Nephron progenitor cell (in vitro differentiated cells): ENCODE results near the gene FSCN2.

Experiments used
- DNase-seq: peaks from one replicate; pipeline ENCODE4 v3.0.0; 2021
- H3K27ac Mint-ChIP-seq: 2 replicates; pipeline ENCODE4 v1.8.0; 2021; ENCODE audit warnings: mild to moderate bottlenecking, moderate library complexity, mixed read lengths
- H3K27me3 Mint-ChIP-seq: 2 replicates; pipeline ENCODE4 v1.8.0; 2021; ENCODE audit warnings: mild to moderate bottlenecking, low read depth, mixed read lengths; ENCODE audit not compliant: poor library complexity
- H3K36me3 Mint-ChIP-seq: 2 replicates; pipeline ENCODE4 v1.8.0; 2021; ENCODE audit warnings: low read depth, mixed read lengths
- H3K4me1 Mint-ChIP-seq: 2 replicates; pipeline ENCODE4 v1.8.0; 2021; ENCODE audit warnings: mixed read lengths
- H3K4me3 Mint-ChIP-seq: 2 replicates; pipeline ENCODE4 v1.8.0; 2021; ENCODE audit warnings: mild to moderate bottlenecking, moderate library complexity, mixed read lengths
- H3K9me3 Mint-ChIP-seq: 2 replicates; pipeline ENCODE4 v1.8.0; 2021; ENCODE audit warnings: mild to moderate bottlenecking, moderate library complexity, mixed read lengths
- TF ChIP-seq, protein P1 (sequence below): fragments of 200-600 bp; sonication (generic); IDR thresholded peaks from 2 replicates; pipeline ENCODE4 v1.5.0; 2021; ENCODE audit warnings: antibody characterized with exemption

Gene FSCN2

DNA sequence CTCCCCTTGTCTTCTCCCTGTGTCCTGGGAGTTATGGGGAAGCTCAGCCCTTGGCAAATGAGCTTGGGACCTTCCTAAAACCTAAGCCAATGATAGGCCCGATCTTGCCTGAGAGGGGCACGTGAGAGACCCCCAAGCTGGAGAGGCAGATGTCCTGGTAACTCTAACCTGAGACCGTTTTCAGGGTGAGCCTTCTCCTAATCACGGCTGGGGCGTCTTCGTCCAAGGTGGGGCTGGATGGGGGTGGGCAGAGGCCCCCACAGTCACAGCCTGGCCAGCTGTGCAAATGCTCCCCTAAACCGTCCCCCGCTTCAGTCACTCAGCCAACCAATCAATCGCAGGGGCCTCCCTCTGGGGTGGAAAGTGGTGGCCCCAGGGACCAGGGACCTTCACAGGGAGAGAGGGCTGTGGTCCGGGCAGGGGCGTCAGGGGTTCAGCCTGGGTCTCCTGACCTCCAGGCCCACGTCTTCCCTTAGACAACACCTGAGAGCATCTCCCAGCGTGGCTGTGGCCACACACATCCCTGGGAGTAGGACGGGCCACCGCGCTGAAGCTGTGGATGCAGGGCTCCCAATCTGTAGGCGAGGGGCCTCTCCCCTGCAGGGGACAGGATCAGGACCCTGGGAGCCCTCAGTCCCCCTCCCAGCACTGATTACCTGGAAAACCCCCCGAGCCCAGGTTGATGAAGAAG lies 46.2 kb upstream of the FSCN2 start:
- peaks cover 4% of the 10 kb centered on the region for H3K36me3 Mint-ChIP-seq
- H3K4me3 Mint-ChIP-seq = peak overlapping the region; percentile 69
- no peak for DNase-seq
- H3K4me1 Mint-ChIP-seq = peaks cover 59% of the 10 kb centered on the region
- TF ChIP-seq, protein P1, sequence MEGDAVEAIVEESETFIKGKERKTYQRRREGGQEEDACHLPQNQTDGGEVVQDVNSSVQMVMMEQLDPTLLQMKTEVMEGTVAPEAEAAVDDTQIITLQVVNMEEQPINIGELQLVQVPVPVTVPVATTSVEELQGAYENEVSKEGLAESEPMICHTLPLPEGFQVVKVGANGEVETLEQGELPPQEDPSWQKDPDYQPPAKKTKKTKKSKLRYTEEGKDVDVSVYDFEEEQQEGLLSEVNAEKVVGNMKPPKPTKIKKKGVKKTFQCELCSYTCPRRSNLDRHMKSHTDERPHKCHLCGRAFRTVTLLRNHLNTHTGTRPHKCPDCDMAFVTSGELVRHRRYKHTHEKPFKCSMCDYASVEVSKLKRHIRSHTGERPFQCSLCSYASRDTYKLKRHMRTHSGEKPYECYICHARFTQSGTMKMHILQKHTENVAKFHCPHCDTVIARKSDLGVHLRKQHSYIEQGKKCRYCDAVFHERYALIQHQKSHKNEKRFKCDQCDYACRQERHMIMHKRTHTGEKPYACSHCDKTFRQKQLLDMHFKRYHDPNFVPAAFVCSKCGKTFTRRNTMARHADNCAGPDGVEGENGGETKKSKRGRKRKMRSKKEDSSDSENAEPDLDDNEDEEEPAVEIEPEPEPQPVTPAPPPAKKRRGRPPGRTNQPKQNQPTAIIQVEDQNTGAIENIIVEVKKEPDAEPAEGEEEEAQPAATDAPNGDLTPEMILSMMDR = no peak
- peaks cover 25% of the 10 kb centered on the region for H3K27me3 Mint-ChIP-seq
- peak overlapping the region; percentile 47 for H3K27ac Mint-ChIP-seq
- peaks cover 5% of the 10 kb centered on the region for H3K9me3 Mint-ChIP-seq

DNA sequence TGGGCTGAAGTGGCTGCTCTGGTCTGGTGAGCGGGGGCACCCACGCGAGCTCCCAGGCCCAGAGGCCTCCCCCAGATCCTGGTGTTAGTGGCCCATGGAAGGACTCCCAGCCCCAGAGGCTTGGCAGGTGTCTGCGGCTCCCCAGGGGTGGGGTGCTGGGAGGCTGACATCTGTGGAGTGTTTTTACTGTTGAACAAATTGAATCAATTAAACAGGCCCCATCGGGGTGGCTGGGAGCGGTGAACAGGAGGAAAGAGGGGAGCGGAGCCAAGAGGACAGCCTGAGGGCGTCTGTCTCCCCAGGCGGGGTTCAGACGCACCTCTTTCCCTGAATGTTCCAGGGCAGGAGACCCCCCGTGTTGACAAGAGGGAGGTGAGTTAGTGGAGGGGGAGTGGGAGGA lies 45.5 kb upstream of the FSCN2 start:
- DNase-seq = no peak
- peaks cover 3% of the 10 kb centered on the region for H3K9me3 Mint-ChIP-seq
- H3K4me3 Mint-ChIP-seq = peak overlapping the region; percentile 69
- peak overlapping the region; percentile 47 for H3K27ac Mint-ChIP-seq
- peaks cover 23% of the 10 kb centered on the region for H3K27me3 Mint-ChIP-seq
- H3K4me1 Mint-ChIP-seq = peaks cover 54% of the 10 kb centered on the region
- H3K36me3 Mint-ChIP-seq = peaks cover 4% of the 10 kb centered on the region
- TF ChIP-seq, protein P1 = no peak

DNA sequence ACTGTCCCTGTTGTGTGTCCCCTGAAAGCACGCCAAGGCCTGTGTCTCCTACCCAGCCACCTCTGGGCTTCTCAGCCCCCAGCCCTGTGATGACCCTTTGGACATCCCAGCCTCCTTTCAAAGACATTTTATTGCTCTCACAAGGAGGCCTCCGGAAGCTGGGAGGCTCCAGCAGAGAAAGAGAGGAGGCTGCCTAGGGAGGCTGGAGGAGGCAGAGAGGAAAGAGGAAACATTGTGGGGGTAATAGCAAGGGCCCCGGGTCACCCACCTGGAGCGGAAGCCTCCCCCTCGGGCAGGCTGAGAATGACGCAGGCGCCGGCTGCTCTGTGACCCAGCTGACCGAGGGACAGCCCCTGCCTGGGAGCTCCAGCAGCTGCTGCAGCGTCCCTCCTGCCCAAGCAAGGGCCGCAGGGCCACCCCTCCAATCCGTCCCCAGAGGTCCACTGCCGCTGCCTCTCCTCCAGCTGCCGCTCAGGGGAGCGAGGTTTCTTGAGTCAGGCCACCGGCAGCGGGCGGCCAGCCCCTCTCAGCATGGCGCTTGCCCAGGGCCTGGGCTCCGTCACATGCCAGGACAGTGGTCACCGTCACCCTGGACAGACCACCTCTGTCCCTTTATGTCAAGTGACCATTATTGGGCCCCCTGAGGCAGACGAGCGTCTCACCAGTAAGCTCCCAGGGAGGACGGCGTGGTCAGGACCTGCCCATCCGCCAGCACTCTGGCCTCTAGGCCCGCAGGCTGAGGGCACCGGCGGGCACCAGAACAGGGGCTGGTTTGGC lies 44.9 kb upstream of the FSCN2 start:
- DNase-seq = peak; percentile 68
- Mint-ChIP-seq H3K4me1 (peaks cover 49% of the 10 kb centered on the region), H3K27ac (peak overlapping the region; percentile 47), H3K36me3 (no peaks in the 10 kb centered on the region), H3K9me3 (peaks cover 3% of the 10 kb centered on the region), H3K27me3 (peaks cover 23% of the 10 kb centered on the region), H3K4me3 (peak overlapping the region; percentile 69)
- TF ChIP-seq, protein P1 = no peak

DNA sequence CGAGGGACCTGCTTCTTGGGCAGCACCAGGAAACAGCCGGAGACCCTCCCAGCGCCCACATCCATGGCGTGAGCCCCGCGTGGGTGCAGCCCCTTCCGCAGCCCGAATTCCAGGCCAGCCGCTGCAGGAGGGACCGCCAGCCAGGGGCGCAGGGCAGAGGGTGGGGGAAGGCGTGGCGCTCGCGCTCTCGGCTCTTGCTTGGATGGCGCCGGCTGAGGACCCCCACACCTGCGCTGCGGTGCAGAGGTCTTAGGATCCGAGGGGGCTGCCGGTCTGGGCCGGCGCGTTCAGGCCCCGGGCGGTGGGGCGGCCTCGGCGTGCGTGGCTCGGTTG lies 44.3 kb upstream of the FSCN2 start:
- H3K4me1 Mint-ChIP-seq = peaks cover 49% of the 10 kb centered on the region
- H3K27me3 Mint-ChIP-seq = peaks cover 21% of the 10 kb centered on the region
- TF ChIP-seq, protein P1 = no peak
- no peaks in the 10 kb centered on the region for H3K36me3 Mint-ChIP-seq
- H3K9me3 Mint-ChIP-seq = peaks cover 3% of the 10 kb centered on the region
- peak overlapping the region; percentile 69 for H3K4me3 Mint-ChIP-seq
- H3K27ac Mint-ChIP-seq = no peak overlapping the region
- DNase-seq = peak; percentile 48

DNA sequence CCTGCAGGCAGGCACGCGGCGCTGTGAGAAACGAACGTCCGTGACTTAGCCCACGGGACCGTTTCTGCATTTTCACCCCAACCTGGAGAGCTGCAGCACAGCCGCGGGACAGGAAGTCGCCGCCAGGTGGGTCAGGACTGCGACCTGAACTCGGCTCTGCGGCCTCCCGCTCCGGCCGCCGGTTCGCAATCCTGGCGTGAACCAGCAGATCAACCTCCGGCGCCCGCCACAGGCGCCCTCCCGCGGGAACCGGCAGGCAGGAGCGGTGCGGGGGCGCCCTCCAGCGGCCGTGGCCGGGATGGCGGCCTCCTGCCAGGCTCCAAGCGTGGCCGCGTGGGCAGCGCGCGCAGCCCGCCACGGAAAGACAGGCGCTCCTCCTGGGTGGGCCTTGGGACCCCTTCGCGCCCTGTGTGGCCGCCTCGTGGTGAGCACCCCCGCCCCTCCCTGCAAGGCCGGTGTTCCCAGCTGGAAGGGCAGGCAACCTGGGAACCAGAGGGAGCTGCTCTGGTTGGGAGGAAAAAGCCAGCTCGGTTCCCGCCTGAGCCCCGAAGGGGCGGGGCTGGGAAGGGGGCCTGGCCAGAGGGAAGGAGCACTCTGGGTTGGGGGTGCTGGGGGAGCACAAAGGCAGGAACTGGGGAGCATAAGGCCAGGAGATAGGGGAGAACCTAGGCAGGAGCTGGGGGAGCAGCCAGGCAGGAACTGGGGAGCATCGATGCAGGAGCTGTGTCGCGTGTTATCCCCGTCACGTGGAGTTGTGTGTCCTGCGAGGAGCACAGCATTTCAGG lies 43.8 kb upstream of the FSCN2 start:
- H3K9me3 Mint-ChIP-seq = peaks cover 3% of the 10 kb centered on the region
- peaks cover 17% of the 10 kb centered on the region for H3K27me3 Mint-ChIP-seq
- TF ChIP-seq, protein P1 = peak; percentile 94
- DNase-seq = peak; percentile 92
- H3K36me3 Mint-ChIP-seq = no peaks in the 10 kb centered on the region
- H3K27ac Mint-ChIP-seq = no peak overlapping the region
- peaks cover 52% of the 10 kb centered on the region for H3K4me1 Mint-ChIP-seq
- no peak overlapping the region for H3K4me3 Mint-ChIP-seq
